Activated CD8-positive, alpha-beta memory T cell treated with anti-CD3 and anti-CD28 coated beads for 48 hours (primary cell): ENCODE measurements around the gene SPDYE17.
"Not testable (repeated sequence)": the region's sequence is repeated elsewhere in the genome, so short reads cannot be mapped to it uniquely, and the experiment has no call there.

Experiments used
- DNase-seq, 3 experiments: peaks; one replicate each; pipeline ENCODE4 v3.0.0-alpha.2; 2020; ENCODE audit warnings: low read depth in 2 of 3, low spot score in 2 of 3

The SPDYE17 gene

GRCh38 chr7:76972391-76972790, 59.8 kb downstream of the SPDYE17 start:
- not testable (repeated sequence) for DNase-seq
